PC-3 (cell line): ENCODE results near the gene NPEPL1. TPM values are rescaled to one million over a fixed set of nuclear protein-coding genes. Genes with fewer than 3 reads are reported as not detected.

Experiments
- ATAC-seq: fragments of 200-7000 bp; cut with Tn5 transposase; 2 replicates; pipeline ENCODE4 v1.9.1; 2020; ENCODE audit warnings: mild to moderate bottlenecking, moderate library complexity
- BruUV-seq: library from RNA; stranded (reverse); fragments of 400-500 nt; replicated peaks from 2 replicates; lab custom pipeline; 2021; lab: Mats Ljungman, UMichigan
- CTCF ChIA-PET: fragments of 300-600 bp; sonication (Branson Sonifier 250); formaldehyde crosslinking; loops from one replicate; lab custom pipeline; 2022; ENCODE audit warnings: antibody characterized with exemption; lab: Charles Lee
- POLR2A ChIA-PET: fragments of 300-600 bp; sonication (Branson Sonifier 250); formaldehyde crosslinking; loops from one replicate; lab custom pipeline; 2022; ENCODE audit warnings: antibody characterized with exemption; ENCODE audit not compliant: unreplicated experiment; lab: Charles Lee
- DNase-seq: peaks from one replicate; pipeline ENCODE4 v3.0.0-alpha.2; 2015
- H2AFZ ChIP-seq: fragments of 300-600 bp; sonication (generic); 2 replicates; pipeline ENCODE4 v1.6.0; 2016; ENCODE audit warnings: antibody characterized with exemption, low read length
- H3F3A ChIP-seq: fragments of 300-600 bp; sonication (generic); one replicate; pipeline ENCODE4 v1.6.0; 2017; ENCODE audit warnings: antibody characterized with exemption, low read length, control low read depth, mild to moderate bottlenecking; ENCODE audit not compliant: unreplicated experiment
- H3K27ac ChIP-seq: fragments of 300-600 bp; sonication (generic); 2 replicates; pipeline ENCODE4 v1.5.1; 2016; ENCODE audit warnings: mild to moderate bottlenecking, low read length
- H3K27me3 ChIP-seq: fragments of 300-600 bp; sonication (generic); 2 replicates; pipeline ENCODE4 v1.6.1; 2016; ENCODE audit warnings: low read length, mixed read lengths
- H3K36me3 ChIP-seq: fragments of 300-600 bp; sonication (generic); 2 replicates; pipeline ENCODE4 v1.6.1; 2016; ENCODE audit warnings: low read depth, mixed run types, low read length, mixed read lengths
- H3K4me1 ChIP-seq: fragments of 300-600 bp; sonication (generic); 2 replicates; pipeline ENCODE4 v1.5.1; 2016; ENCODE audit warnings: low read length; ENCODE audit not compliant: insufficient read depth
- H3K4me2 ChIP-seq: fragments of 300-600 bp; sonication (generic); 2 replicates; pipeline ENCODE4 v1.6.0; 2016; ENCODE audit warnings: low read length
- H3K4me3 ChIP-seq: fragments of 300-600 bp; sonication (generic); 2 replicates; pipeline ENCODE4 v1.5.1; 2016; ENCODE audit warnings: mild to moderate bottlenecking, low read length, mixed read lengths
- H3K79me2 ChIP-seq: fragments of 300-600 bp; sonication (generic); 2 replicates; pipeline ENCODE4 v1.6.1; 2017; ENCODE audit warnings: low read length, mixed read lengths
- H3K9ac ChIP-seq: fragments of 300-600 bp; sonication (generic); 2 replicates; pipeline ENCODE4 v1.6.0; 2016; ENCODE audit warnings: mild to moderate bottlenecking, low read length
- H3K9me2 ChIP-seq: fragments of 300-600 bp; sonication (generic); replicated peaks from 2 replicates; pipeline ENCODE4 v1.6.1; 2016; ENCODE audit warnings: mixed run types, low read length, mixed read lengths
- H3K9me3 ChIP-seq: fragments of 300-600 bp; sonication (generic); 2 replicates; pipeline ENCODE4 v1.6.1; 2016; ENCODE audit warnings: low read length, mixed read lengths
- H4K20me1 ChIP-seq: fragments of 300-600 bp; sonication (generic); 2 replicates; pipeline ENCODE4 v1.6.1; 2016; ENCODE audit warnings: low read length, mixed read lengths
- EZH2 ChIP-seq: fragments of 300-600 bp; sonication (generic); IDR thresholded peaks from one replicate; pipeline ENCODE4 v1.6.1; 2017; ENCODE audit warnings: antibody characterized with exemption, mild to moderate bottlenecking, low read length; ENCODE audit not compliant: unreplicated experiment
- EZH2phosphoT487 ChIP-seq: fragments of 300-600 bp; sonication (generic); IDR thresholded peaks from 2 replicates; pipeline ENCODE4 v1.6.1; 2018; ENCODE audit warnings: mild to moderate bottlenecking, antibody characterized with exemption, low read length, borderline replicate concordance
- intact Hi-C: fragments of 100-400 bp; cut with micrococcal nuclease; formaldehyde crosslinking; loops from 2 replicates; pipeline ENCODE4 v1.9.0; 2023
- total RNA-seq: library from RNA; depleted of rRNA; stranded (reverse); fragments of >200 nt; gene quantifications from 2 replicates; pipeline ENCODE4 v1.2.3, GENCODE V29; 2014
- TF ChIP-seq, protein P1 (sequence below): fragments of 300-600 bp; sonication (generic); conservative IDR thresholded peaks from 2 replicates; pipeline ENCODE4 v1.5.1; 2017; ENCODE audit warnings: antibody characterized with exemption, low read depth, mild to moderate bottlenecking, low read length

Gene NPEPL1
- total RNA-seq, 1 experiment from 2014 or later = 49.7 TPM

DNA sequence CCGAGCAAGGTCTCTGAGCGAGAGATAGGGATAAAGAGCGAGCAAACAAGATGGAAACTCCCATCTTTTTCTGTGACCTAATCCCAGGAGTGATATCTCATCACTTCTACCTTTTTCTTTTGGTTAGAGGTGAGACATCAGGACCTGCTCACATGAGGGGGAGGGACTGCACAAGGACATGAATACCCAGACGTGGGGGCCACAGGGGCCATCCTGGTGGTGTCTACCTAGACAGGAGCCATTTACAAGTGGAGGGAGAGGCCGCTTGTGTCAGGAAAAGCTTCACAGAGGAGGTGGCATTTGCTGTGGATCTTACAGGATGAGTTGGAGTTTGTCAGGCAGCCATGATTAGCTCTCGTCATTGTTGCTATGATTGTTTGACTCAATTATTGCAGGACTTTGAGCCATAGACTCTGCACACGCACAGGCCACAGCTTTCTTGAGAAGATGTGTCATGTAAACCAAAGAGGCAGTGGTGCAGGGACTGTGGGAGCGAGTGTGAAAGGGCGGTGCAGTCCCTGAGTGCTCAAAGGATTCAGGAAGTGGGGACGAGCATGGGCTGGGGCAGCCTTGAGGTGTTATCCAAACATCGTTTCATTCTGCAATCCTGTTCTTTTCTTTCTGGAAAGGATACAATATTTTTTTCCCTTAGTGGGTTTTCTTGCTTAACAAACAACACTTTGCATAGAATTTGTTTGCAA, 7.7 kb downstream of the NPEPL1 start:
- Histone ChIP-seq H3F3A (no peaks in the 10 kb centered on the region), H3K4me1 (no peaks in the 10 kb centered on the region), H3K9me3 (no peaks in the 10 kb centered on the region), H3K27ac (no peak overlapping the region), H3K4me2 (no peak overlapping the region), H3K79me2 (no peaks in the 10 kb centered on the region), H4K20me1 (no peaks in the 10 kb centered on the region), H3K9me2 (no peaks in the 10 kb centered on the region), H3K27me3 (no peaks in the 10 kb centered on the region), H2AFZ (no peak overlapping the region), H3K36me3 (peaks cover 37% of the 10 kb centered on the region), H3K4me3 (no peak overlapping the region), H3K9ac (no peak overlapping the region)
- no peak for DNase-seq
- CTCF ChIA-PET = no interaction called here
- no peak for ATAC-seq
- POLR2A ChIA-PET = no interaction called here
- BruUV-seq = no TSS peak
- intact Hi-C loops = no loop called here
- TF ChIP-seq EZH2 (no peak), EZH2phosphoT487 (no peak)
- TF ChIP-seq, protein P1, sequence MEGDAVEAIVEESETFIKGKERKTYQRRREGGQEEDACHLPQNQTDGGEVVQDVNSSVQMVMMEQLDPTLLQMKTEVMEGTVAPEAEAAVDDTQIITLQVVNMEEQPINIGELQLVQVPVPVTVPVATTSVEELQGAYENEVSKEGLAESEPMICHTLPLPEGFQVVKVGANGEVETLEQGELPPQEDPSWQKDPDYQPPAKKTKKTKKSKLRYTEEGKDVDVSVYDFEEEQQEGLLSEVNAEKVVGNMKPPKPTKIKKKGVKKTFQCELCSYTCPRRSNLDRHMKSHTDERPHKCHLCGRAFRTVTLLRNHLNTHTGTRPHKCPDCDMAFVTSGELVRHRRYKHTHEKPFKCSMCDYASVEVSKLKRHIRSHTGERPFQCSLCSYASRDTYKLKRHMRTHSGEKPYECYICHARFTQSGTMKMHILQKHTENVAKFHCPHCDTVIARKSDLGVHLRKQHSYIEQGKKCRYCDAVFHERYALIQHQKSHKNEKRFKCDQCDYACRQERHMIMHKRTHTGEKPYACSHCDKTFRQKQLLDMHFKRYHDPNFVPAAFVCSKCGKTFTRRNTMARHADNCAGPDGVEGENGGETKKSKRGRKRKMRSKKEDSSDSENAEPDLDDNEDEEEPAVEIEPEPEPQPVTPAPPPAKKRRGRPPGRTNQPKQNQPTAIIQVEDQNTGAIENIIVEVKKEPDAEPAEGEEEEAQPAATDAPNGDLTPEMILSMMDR = no peak

DNA sequence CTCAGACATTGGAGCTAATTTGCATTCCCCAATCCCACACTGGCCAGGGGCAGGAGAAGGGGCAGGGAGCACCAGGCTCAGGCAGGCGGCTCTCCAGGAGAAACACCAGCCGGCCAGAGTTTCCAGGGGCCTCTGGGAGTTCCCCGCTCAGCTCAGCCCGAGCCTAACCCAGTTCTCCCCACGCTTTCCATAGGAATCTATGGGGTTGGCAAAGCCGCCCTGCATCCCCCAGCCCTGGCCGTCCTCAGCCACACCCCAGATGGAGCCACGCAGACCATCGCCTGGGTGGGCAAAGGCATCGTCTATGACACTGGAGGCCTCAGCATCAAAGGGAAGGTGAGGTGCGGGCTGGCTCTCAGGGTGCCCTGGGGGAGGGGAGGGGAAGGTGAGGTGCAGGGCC, 8.2 kb downstream of the NPEPL1 start:
- H2AFZ ChIP-seq = no peak overlapping the region
- no peaks in the 10 kb centered on the region for H3K27me3 ChIP-seq
- DNase-seq (no peak), ATAC-seq (no peak)
- intact Hi-C loops = no loop called here
- H4K20me1 ChIP-seq = no peaks in the 10 kb centered on the region
- no peak overlapping the region for H3K4me2 ChIP-seq
- ChIA-PET POLR2A (no interaction called here), CTCF (no interaction called here)
- no peaks in the 10 kb centered on the region for H3K4me1 ChIP-seq
- no peak overlapping the region for H3K4me3 ChIP-seq
- peaks cover 37% of the 10 kb centered on the region for H3K36me3 ChIP-seq
- no peaks in the 10 kb centered on the region for H3K9me2 ChIP-seq
- H3K79me2 ChIP-seq = no peaks in the 10 kb centered on the region
- H3F3A ChIP-seq = no peaks in the 10 kb centered on the region
- no peak for TF ChIP-seq EZH2
- TF ChIP-seq EZH2phosphoT487 = no peak
- TF ChIP-seq, protein P1 = no peak
- no TSS peak for BruUV-seq
- H3K9me3 ChIP-seq = no peaks in the 10 kb centered on the region
- H3K27ac ChIP-seq = no peak overlapping the region
- no peak overlapping the region for H3K9ac ChIP-seq

DNA sequence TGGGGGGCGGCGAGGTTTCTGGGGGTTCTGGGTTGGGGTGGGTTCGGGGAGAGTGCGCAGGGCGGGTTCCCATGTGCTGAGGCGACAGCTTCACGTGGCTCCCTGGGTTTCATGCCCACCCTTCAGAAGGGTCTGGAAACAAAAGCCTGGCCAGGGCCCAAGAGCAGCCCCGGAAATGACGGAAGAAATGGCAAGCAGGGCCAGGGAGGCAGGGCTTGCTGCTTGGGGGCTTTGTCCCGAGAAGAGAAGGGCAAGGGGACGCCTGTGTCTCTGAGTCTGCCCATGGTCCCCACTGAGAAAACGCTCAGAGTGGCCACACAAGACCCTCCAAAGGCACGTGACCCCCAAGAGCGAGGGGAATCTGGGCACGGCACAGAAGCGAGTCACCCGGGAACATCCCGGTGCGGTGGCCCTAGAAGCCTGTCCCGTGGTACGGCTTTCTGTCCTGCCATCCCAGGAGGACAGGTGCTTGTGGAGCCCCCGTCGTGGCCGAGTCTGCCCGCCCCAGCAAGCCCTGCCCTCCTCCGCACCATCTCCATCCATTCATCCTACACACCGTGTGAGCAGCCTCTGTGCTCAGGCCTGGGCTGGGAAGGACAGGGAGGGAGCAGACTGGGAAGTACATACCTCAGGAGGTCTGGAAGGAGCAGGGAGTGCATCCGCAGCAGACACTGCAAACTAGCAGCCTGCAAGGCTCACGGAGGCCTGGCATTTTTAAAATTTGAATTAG, 9.0 kb downstream of the NPEPL1 start:
- POLR2A ChIA-PET = no interaction called here
- no peak for ATAC-seq

More for the DNA sequence above, 9.0 kb downstream of the NPEPL1 start:
- H2AFZ ChIP-seq = no peak overlapping the region
- H3K27ac ChIP-seq = no peak overlapping the region
- H3K4me3 ChIP-seq = no peak overlapping the region
- H4K20me1 ChIP-seq = no peaks in the 10 kb centered on the region
- H3K9me2 ChIP-seq = no peaks in the 10 kb centered on the region
- H3K79me2 ChIP-seq = no peaks in the 10 kb centered on the region
- H3K36me3 ChIP-seq = peaks cover 34% of the 10 kb centered on the region
- no peaks in the 10 kb centered on the region for H3K4me1 ChIP-seq
- DNase-seq = no peak
- CTCF ChIA-PET = no interaction called here
- no peaks in the 10 kb centered on the region for H3K9me3 ChIP-seq
- no peak overlapping the region for H3K9ac ChIP-seq
- TF ChIP-seq EZH2phosphoT487 (no peak), EZH2 (no peak)
- TF ChIP-seq, protein P1 = no peak
- intact Hi-C loops = no loop called here
- H3F3A ChIP-seq = no peaks in the 10 kb centered on the region
- H3K4me2 ChIP-seq = no peak overlapping the region
- H3K27me3 ChIP-seq = no peaks in the 10 kb centered on the region
- BruUV-seq = no TSS peak
